ENCODE results near the gene RTN4R. TPM values are rescaled to one million over a fixed set of nuclear protein-coding genes. Genes with fewer than 3 reads are reported as not detected.

Gene RTN4R
- polyA plus RNA-seq, 1 of the 3 experiments (the other 2 are of a cell fraction) = 0.23 TPM

- H3K4me3 ChIP-seq (ENCODE audit: low read depth in 2 of 2, low read length in 1 of 2) = no peak overlapping the region
- POLR2A ChIA-PET = no interaction called here
Measured at GRCh38 chr22:20192293-20192971, 75.7 kb downstream of the RTN4R start.

More at GRCh38 chr22:20192293-20192971, 75.7 kb downstream of the RTN4R start:
- H4K20me1 ChIP-seq (ENCODE audit: insufficient read depth) = no peaks in the 10 kb centered on the region
- no peaks in the 10 kb centered on the region for H3K9me3 ChIP-seq
- 0 out of 2 replicates have a peak, but pooled peaks cover 4% of the 10 kb centered on the region for H3K27me3 ChIP-seq (ENCODE audit: insufficient read depth)
- CTCF ChIA-PET = interaction anchor here (0.9 to 1.1 kb wide), 3 partner anchors 10 to 13 kb away, joined by 3 read pairs; no protein-coding TSS in a partner anchor
- H3K79me2 ChIP-seq (ENCODE audit: insufficient read depth) = no peaks in the 10 kb centered on the region
- no peak overlapping the region for H3K4me2 ChIP-seq
- no peak overlapping the region for H2AFZ ChIP-seq (ENCODE audit: low read depth)
- no peaks in the 10 kb centered on the region for H3K4me1 ChIP-seq (ENCODE audit: control insufficient read depth in 1 of 2, insufficient read depth in 2 of 2, low read depth in 1 of 2, low read length in 1 of 2)
- H3K27ac ChIP-seq (ENCODE audit: low read depth in 2 of 2, low read length in 1 of 2) = no peak overlapping the region
- no peak for DNase-seq
- H3K9me2 ChIP-seq = no peaks in the 10 kb centered on the region
- WGBS (ENCODE audit: low lambda C conversion rate) = 66% methylated on average over 5 of the region's 10 CpGs
- no peaks in the 10 kb centered on the region for H3K36me3 ChIP-seq (replicated peaks in 1 of 2; ENCODE audit: control insufficient read depth in 1 of 2, insufficient read depth in 2 of 2, low read length in 1 of 2)
- no peak overlapping the region for H3K9ac ChIP-seq
- H3F3A ChIP-seq (replicated peaks; ENCODE audit: insufficient read depth) = no peaks in the 10 kb centered on the region
- TF ChIP-seq JUND (IDR thresholded peaks at IDR 0.05) (no peak), GABPA (IDR thresholded peaks at IDR 0.05; ENCODE audit: low read depth) (no peak), TEAD4 (IDR thresholded peaks at IDR 0.05; ENCODE audit: borderline replicate concordance, insufficient read depth) (no peak), MAX (IDR thresholded peaks at IDR 0.05; ENCODE audit: low read depth) (no peak), NFIC (IDR thresholded peaks at IDR 0.05; ENCODE audit: borderline replicate concordance) (no peak), TAF1 (IDR thresholded peaks at IDR 0.05; ENCODE audit: borderline replicate concordance, low read depth, low read length) (no peak), GATA2 (CRISPR knock-in tag; IDR thresholded peaks at IDR 0.05) (no peak), ELF1 (IDR thresholded peaks at IDR 0.05) (no peak), ZBTB33 (IDR thresholded peaks at IDR 0.05; ENCODE audit: borderline replicate concordance, low read depth) (no peak), CHD2 (IDR thresholded peaks at IDR 0.05; ENCODE audit: low read length, partially characterized antibody) (no peak), REST (IDR thresholded peaks at IDR 0.05; ENCODE audit: low read depth, low read length) (no peak), MEF2A (IDR thresholded peaks at IDR 0.05; ENCODE audit: borderline replicate concordance, low read depth) (no peak), FOSL2 (IDR thresholded peaks at IDR 0.05; ENCODE audit: borderline replicate concordance, low read depth) (no peak), MXI1 (IDR thresholded peaks at IDR 0.05; ENCODE audit: low read depth, low read length) (no peak)
